ENCODE data around the gene LCE1A.

Gene LCE1A
- total RNA-seq = 0 reads per million in 2 donors

GRCh38 chr1:152827173-152827572 lies at the start of gene LCE1A:
TSS of gene LCE1A (plus strand) at chr1:152827473. CDS start at chr1:152827473, 0 bp downstream.
- no peak for DNase-seq

GRCh38 chr1:152777510-152778137 lies 49.6 kb upstream of the LCE1A start:
- DNase-seq = no peak

GRCh38 chr1:152783095-152783494 lies 44.2 kb upstream of the LCE1A start:
- no peak for DNase-seq

- DNase-seq = no peak
Observed at GRCh38 chr1:152786077-152786476, 41.2 kb upstream of the LCE1A start, which contains the start of gene LCE1E. TSS of gene LCE1E (plus strand) at chr1:152786257. CDS start at chr1:152787300, 1,043 bp downstream.

DNA sequence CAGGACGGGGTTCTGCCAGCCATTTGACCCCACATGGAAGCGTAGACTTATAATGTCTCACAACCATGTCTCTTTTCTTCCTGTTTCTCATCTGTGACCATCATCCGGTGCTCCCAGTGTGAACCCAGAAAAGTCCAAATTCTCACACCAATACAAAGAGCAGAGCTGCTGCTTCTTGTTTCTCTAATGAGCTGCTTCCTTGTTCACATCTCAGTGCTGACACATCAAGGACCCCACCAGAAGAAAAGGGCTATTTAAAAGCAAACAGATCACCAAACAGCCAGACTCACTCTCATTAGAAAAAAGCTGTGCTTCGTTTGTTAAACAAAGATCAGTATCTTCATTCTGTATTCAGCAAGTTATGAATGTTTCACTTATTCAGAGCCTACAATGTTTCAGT lies 31.6 kb upstream of the LCE1A start:
- DNase-seq = no peak

- no peak for DNase-seq
Observed at GRCh38 chr1:152796421-152796820, 30.9 kb upstream of the LCE1A start, which contains the start of gene LCE1D. TSS of gene LCE1D (plus strand) at chr1:152796721. CDS start at chr1:152797795, 1,074 bp downstream.

DNA sequence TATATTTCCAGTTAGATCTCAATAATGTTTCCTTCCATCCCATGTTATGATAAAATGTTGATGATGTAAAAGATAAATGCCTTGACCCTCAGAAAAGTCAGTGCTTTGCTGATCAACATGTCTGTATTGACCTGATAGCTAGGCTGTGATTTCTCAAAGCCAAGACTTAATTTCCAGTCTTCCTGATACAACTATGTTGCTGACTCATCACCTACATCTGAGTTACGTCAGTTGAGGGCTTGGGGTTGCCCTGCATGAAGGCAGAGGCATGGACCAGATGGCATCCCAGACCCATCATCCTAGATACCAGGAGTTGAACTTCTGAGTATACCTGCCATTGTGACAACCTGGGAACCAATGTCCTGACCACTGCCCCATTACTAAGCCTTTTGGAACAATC lies 25.9 kb upstream of the LCE1A start:
- DNase-seq = no peak

GRCh38 chr1:152806576-152806975 lies 20.7 kb upstream of the LCE1A start, which contains the start of gene LCE1C:
TSS of gene LCE1C (minus strand) at chr1:152806651. CDS start at chr1:152805478, 1,173 bp downstream.
- no peak for DNase-seq

DNA sequence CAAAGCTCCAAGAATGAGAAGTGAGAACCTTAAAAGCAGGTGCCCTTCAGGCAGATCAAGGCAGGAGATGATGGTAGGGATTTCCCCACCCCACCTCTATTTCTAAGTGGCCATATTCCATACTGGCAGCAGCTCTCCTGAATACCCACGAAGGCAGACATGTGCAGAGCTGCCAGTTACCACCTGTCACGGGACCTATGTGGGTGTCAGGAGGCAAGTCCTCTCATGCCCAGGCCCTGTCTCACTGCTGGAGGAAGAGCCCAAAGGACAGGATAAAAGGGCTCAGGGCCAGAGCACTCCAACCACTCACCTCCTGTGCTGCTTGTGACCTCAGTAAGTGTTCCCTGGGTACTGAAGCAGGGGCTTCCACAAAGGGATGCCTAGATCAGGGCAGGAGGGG lies 16.2 kb upstream of the LCE1A start:
- DNase-seq = no peak

DNA sequence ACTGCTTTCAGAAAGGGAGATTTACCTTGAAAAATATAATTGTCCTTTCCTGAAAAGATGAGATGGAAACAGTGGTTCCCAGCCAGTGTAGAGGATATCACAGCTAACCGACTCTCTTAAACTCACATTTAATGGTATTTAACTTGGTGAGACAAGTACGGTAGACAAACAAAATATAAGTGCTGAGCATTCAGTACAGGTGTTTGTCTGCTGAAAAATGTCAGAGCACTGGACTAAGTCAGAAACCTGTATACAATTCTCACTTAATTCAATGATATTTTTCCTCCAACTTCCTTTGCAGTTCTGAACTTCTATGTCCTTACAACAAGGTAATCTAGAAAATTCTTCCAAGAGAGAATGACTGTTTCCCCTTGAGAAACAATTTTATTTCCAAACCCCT lies 15.6 kb upstream of the LCE1A start, which contains the start of gene LCE1B:
LCE1B (plus strand) TSS at position 301 of the 400 bp plus-strand sequence. CDS start 476 bp downstream, outside the sequence.
- DNase-seq = no peak

DNA sequence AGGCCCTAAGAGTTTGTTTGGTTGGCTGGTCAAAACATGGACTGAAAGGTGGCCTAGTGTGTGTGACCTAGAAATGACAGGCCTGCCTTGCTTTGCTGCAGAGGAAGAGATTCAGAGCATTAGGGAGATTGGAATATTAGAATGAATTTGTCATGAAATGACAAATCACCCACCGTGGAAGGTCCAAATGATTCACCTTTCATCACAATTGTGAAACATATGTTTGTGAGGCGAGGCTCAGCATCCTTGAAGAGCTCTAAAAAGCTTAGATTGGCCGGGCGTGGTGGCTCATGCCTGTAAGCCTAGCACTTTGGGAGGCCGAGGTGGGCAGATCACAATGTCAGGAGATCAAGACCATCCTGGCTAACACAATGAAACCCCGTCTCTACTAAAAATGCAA lies 10.0 kb upstream of the LCE1A start:
- DNase-seq = no peak

DNA sequence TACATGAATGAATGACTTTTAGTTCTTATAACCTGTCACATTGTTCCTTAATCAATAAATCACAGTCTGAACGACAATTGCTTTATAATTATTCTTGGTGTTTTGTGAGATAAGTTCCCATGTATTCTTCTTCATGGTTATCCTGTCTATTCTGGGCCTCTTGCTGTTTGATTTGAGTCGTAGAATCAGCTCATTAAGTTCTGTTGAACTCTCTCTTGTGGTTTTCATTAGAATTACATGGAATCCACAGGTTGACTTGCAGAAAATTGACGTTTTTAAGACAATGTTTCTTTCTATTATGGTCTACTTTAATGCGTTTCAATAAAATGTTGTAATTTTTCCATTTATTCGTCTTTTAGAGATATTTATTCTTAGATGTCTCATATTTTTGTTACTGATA lies 4.0 kb upstream of the LCE1A start:
- no peak for DNase-seq

DNA sequence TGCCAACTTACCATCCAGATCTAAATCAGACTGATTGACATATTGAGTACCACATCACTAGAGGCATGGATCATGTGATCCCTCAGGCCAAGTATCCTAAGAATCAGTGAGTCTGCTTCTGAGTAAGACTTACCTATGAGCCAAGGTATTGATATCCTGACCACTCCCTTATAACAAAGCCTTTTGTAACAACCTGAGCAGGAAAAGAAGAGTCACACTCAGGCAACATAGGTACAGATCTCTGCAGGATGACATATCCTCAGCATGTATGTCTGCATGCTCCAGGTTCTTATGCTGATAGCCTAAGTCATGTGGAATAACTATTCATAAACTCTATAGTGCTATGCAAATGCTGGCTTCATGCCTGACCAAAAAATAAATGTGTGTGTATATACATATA lies 2.3 kb upstream of the LCE1A start:
- no peak for DNase-seq

DNA sequence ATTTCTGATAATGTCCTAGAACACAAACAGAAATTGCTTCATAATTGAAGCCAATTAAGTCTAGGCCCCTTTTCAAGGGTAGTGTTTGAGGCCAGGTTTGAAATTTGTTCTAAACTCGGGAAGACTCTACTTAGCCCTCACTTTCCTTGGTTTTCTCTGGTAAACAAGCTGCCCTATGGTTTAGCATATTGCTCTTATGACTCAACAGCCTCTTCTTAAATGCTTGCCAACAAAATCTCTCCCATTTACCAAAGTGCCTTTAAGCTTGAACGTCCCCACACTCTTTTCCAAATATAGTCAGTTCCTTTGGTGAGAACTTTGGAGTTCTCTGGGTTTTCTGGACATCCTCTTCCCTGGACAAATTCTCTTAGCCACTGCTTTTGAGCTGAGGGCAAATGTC lies 9.6 kb downstream of the LCE1A start:
- DNase-seq = no peak

GRCh38 chr1:152842556-152842955 lies 15.3 kb downstream of the LCE1A start, which contains the start of gene LCE6A:
TSS of gene LCE6A (plus strand) at chr1:152842856. CDS start at chr1:152843521, 665 bp downstream.
- no peak for DNase-seq

DNA sequence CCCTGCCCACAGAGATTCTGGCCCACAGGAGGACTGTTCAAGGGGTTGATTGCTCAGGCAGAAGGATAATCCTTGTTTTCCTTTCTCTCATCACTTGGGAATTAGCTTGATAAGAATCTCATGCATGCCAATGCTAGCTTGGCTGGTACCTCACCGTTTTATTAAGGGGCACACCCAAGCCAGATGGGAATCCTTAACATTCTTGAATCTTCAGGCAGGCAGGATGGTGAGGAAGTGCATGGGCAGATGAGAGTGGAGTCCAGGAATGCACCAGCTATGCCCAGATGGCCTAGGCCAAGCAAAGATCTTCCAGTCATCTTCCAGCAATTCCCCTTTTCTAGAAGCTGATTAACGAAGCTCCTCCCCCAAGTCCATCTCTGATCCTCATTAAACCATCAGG lies 28.4 kb downstream of the LCE1A start:
- DNase-seq = no peak

DNA sequence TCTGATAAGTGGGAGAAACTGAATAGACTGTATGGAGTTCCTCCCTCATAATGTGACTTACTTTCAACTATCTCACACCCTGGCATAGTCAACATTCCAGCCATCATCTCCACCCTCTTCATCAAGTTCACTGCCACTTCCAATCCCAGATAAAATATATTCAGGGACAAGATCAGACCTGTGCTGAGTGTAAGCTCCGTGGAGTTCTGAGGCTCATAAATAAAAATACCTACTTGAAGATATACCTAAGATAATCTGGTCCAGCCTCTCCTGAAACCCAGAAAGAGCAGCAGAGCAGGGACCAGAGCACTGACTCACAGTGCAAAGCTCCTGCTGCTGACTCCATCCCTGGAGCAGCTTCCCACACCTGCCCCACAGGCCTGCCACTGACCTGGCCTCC lies 30.8 kb downstream of the LCE1A start:
- DNase-seq = no peak

- DNase-seq = no peak
Observed at GRCh38 chr1:152859696-152860095, 32.4 kb downstream of the LCE1A start, which contains the start of gene LCE7A. TSS of gene LCE7A (plus strand) at chr1:152859996. CDS start at chr1:152860698, 702 bp downstream.

DNA sequence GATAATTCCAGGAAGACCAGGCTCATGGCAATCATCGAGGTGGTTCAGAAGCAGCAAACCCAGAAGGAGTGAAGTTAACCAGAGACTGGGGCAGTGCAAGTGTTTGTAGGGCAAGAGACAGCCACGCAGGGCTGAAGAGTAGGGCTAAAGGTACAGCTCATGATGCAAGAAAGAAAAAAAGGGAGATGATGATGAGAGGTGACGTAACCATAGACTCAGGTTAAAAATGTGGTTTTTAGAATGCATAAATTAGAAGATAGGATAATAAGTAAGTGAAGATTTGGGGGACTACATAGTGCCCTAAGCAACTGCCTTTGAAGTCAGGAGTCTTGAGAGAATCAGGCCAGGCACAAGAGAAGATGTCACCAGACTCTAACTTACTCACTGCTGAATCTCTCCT lies 32.9 kb downstream of the LCE1A start:
- DNase-seq = no peak

DNA sequence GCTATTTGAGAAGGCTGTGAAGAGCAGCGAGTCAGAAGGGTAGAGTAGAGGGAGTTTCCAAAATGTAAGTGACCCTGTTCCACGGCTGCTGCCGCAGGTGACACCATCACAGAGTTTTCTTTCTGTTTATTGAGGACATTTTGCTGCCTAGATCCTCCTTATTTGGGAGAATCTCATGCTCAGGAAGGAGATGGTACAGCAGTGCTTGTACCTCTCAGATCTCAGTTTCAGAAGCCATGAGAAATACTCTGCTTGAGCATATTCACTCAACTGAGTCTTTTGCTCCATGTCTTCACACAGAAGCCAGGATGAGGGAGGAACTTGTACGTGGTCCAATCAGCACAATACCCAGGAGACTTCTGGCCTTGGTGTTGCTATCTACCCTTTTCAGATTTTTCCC lies 34.1 kb downstream of the LCE1A start:
- no peak for DNase-seq

GRCh38 chr1:152864443-152864842 lies 37.2 kb downstream of the LCE1A start:
- DNase-seq = no peak

- DNase-seq = no peak
Observed at GRCh38 chr1:152866321-152866720, 39.0 kb downstream of the LCE1A start.

DNA sequence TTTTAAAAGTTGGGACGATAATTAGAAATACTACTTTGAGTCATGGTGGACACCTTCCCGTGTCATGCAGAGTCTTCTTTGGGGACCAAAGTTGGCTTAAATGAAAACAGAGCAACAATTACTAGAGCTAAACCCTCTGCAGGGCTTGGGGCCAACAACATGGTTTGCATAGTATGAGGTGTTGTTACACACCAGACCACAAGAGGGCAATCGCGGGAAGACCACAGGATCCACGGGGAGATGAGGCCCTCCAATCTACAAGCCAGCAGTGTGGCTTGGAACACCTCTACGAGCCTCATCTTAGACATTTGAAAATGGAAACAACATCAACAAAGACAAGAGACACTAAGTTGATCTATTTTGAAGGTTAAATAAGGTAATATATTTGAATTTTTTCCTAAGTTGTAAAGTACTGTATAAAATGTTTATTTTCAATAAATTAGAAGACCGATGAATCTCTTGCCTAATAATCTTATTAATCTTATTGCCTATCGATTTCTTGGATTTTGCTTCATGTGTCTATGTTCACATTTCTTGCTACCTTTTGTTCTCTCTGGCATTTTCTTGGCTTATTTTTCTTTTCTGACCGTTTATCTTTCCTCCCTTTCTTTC lies 42.6 kb downstream of the LCE1A start:
- peak in 3 of 5 experiments; percentile 20 to 57 (median 34) for DNase-seq
